ENCODE results near the gene MYO1B. TPM values are rescaled to one million over a fixed set of nuclear protein-coding genes. Genes with fewer than 3 reads are reported as not detected.

MYO1B gene
- total RNA-seq, 1 experiment from 2014 or later: 43.2 TPM

DNA sequence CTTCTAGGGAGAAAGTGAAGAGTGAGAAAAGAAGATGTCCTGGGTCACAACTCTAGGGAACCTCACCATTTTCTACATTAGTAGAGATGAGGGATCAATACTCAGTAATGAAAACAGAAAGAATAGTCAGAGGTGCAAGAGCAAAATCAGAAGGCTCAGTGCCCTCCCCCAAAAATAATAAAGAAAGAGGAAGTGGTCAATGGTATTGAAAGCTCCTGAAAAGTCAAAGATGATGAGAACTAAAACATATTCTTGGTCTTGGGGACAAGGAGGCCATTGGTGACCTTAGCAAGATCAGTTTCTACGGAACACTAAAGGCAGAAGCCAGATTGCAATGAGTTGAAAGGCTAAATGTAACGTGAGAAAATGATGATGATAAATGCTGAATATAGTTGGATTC, 24.5 kb upstream of the MYO1B start:
- no peak overlapping the region for H4K91ac ChIP-seq (ENCODE audit: insufficient read length, low read depth, low read length)
- H2BK5ac ChIP-seq (ENCODE audit: insufficient read length, low read length): no peak overlapping the region

More for the DNA sequence above, 24.5 kb upstream of the MYO1B start:
- H3K18ac ChIP-seq (ENCODE audit: insufficient read length, low read depth, low read length): no peak overlapping the region
- no peak overlapping the region for H3K4me2 ChIP-seq (ENCODE audit: insufficient read depth, insufficient read length, low read length)
- no peak overlapping the region for H3K56ac ChIP-seq (ENCODE audit: insufficient read length, low read depth, low read length)
- Mint-ChIP-seq H3K9me3 (no peaks in the 10 kb centered on the region), H3K4me1 (peaks cover 15 to 19% of the 10 kb centered on the region in 2 experiments), H3K27ac (no peak overlapping the region), H3K4me3 (no peak overlapping the region), H3K27me3 (ENCODE audit: low read depth) (no peaks in the 10 kb centered on the region), H3K36me3 (ENCODE audit: insufficient read depth in 1 of 3, low read depth in 3 of 3) (no peaks in the 10 kb centered on the region)
- no peak overlapping the region for H3K9ac ChIP-seq (ENCODE audit: extremely low read depth, insufficient read length, low read length)
- no peak overlapping the region for H3K23ac ChIP-seq (ENCODE audit: insufficient read length, low read depth, low read length)
- no peaks in the 10 kb centered on the region for H3K4me1 ChIP-seq (ENCODE audit: insufficient read depth, low read length)
- no peak overlapping the region for H3K27ac ChIP-seq (ENCODE audit: insufficient read length, low read depth, low read length)
- no peak overlapping the region for H3T11ph ChIP-seq (ENCODE audit: low read length)
- WGBS (ENCODE audit: extremely low coverage, insufficient read length, low lambda C conversion rate): no CpG with 5 or more reads among the region's 2 CpGs
- DNase-seq: no peak
- H3K23me2 ChIP-seq (ENCODE audit: insufficient read length, low read depth, low read length, poor library complexity, severe bottlenecking): no peaks in the 10 kb centered on the region
- no peak overlapping the region for H2BK15ac ChIP-seq (ENCODE audit: low read depth, low read length)
- no peak overlapping the region for H3K4ac ChIP-seq (ENCODE audit: low read depth, low read length)
- H2AK5ac ChIP-seq (ENCODE audit: insufficient read length, low read length): no peak overlapping the region
- H2BK120ac ChIP-seq (ENCODE audit: low read depth, low read length, poor library complexity, severe bottlenecking): no peak overlapping the region
- no peak overlapping the region for H2AFZ ChIP-seq (ENCODE audit: low read length)
- H2BK12ac ChIP-seq (ENCODE audit: insufficient read length, low read depth, low read length): no peak overlapping the region
- H3K9me3 ChIP-seq (ENCODE audit: control insufficient read depth, low read depth, low read length): no peaks in the 10 kb centered on the region
- H4K8ac ChIP-seq (replicated peaks; ENCODE audit: insufficient read length, low read depth, low read length): no peak overlapping the region
- H3K79me1 ChIP-seq (ENCODE audit: insufficient read depth, low read depth, low read length, poor library complexity, severe bottlenecking): no peaks in the 10 kb centered on the region
- no peaks in the 10 kb centered on the region for H3K79me2 ChIP-seq (ENCODE audit: insufficient read depth, low read length)
- no peak overlapping the region for H4K5ac ChIP-seq (ENCODE audit: insufficient read length, low read depth, low read length)
- TF ChIP-seq, protein P1, sequence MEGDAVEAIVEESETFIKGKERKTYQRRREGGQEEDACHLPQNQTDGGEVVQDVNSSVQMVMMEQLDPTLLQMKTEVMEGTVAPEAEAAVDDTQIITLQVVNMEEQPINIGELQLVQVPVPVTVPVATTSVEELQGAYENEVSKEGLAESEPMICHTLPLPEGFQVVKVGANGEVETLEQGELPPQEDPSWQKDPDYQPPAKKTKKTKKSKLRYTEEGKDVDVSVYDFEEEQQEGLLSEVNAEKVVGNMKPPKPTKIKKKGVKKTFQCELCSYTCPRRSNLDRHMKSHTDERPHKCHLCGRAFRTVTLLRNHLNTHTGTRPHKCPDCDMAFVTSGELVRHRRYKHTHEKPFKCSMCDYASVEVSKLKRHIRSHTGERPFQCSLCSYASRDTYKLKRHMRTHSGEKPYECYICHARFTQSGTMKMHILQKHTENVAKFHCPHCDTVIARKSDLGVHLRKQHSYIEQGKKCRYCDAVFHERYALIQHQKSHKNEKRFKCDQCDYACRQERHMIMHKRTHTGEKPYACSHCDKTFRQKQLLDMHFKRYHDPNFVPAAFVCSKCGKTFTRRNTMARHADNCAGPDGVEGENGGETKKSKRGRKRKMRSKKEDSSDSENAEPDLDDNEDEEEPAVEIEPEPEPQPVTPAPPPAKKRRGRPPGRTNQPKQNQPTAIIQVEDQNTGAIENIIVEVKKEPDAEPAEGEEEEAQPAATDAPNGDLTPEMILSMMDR (conservative IDR thresholded peaks at IDR 0.05): no peak
- H3K27me3 ChIP-seq (ENCODE audit: insufficient read depth, low read length): no peaks in the 10 kb centered on the region
- H2BK20ac ChIP-seq (ENCODE audit: low read depth, low read length, poor library complexity, severe bottlenecking): no peak overlapping the region
- no peak overlapping the region for H3K14ac ChIP-seq (ENCODE audit: insufficient read depth, low read length)
- H4K20me1 ChIP-seq (ENCODE audit: control insufficient read depth, insufficient read depth, insufficient read length): no peaks in the 10 kb centered on the region

Measured in H9 (cell line).